Panc1 (cell line): ENCODE data around the gene CCT7. TPM values are rescaled to one million over a fixed set of nuclear protein-coding genes. Genes with fewer than 3 reads are reported as not detected.

Experiments used
- ATAC-seq: fragments of 200-7000 bp; cut with Tn5 transposase; 2 replicates; pipeline ENCODE4 v1.9.1; 2020; ENCODE audit warnings: mild to moderate bottlenecking, moderate library complexity
- BruUV-seq: library from RNA; stranded (reverse); fragments of 400-500 nt; replicated peaks from 2 replicates; lab custom pipeline; 2021; lab: Mats Ljungman, UMichigan
- CTCF ChIA-PET: fragments of 300-600 bp; sonication (Branson Sonifier 250); formaldehyde crosslinking; loops from one replicate; lab custom pipeline; 2022; ENCODE audit warnings: antibody characterized with exemption; lab: Charles Lee
- POLR2A ChIA-PET: fragments of 300-600 bp; sonication (Branson Sonifier 250); formaldehyde crosslinking; loops from one replicate; lab custom pipeline; 2022; ENCODE audit warnings: antibody characterized with exemption; lab: Charles Lee
- DNase-seq: peaks from one replicate; pipeline ENCODE4 v3.0.0-alpha.2; 2010; ENCODE audit warnings: low read depth, low spot score
- H3K27ac ChIP-seq: 2 replicates; pipeline ENCODE4 v1.5.1; 2011; ENCODE audit warnings: mild to moderate bottlenecking, low read length, inconsistent platforms
- H3K27me3 ChIP-seq: fragments of 200-500 bp; sonication (Bioruptor generic); 2 replicates; pipeline ENCODE4 v1.6.0; 2014; ENCODE audit warnings: low read length, inconsistent platforms; ENCODE audit not compliant: control insufficient read depth, insufficient read depth
- H3K36me3 ChIP-seq: fragments of 200-500 bp; sonication (Bioruptor generic); 2 replicates; pipeline ENCODE4 v1.5.1; 2014; ENCODE audit warnings: inconsistent platforms, mild to moderate bottlenecking, low read length, moderate library complexity; ENCODE audit not compliant: control insufficient read depth, insufficient read depth
- H3K4me1 ChIP-seq: 2 replicates; pipeline ENCODE4 v1.5.1; 2011; ENCODE audit warnings: inconsistent platforms, mild to moderate bottlenecking, low read length, moderate library complexity; ENCODE audit not compliant: control insufficient read depth, insufficient read depth
- H3K4me3 ChIP-seq, 2 experiments: 2 replicates each; pipeline ENCODE4 v1.5.1; 2011 to 2012; ENCODE audit warnings: low read depth in 2 of 2, low read length in 2 of 2, mild to moderate bottlenecking in 2 of 2, inconsistent platforms in 1 of 2, moderate library complexity in 1 of 2
- H3K9me3 ChIP-seq: fragments of 200-500 bp; sonication (Bioruptor generic); 2 replicates; pipeline ENCODE4 v1.5.1; 2014; ENCODE audit warnings: low read depth, mild to moderate bottlenecking, inconsistent platforms, low read length, moderate library complexity; ENCODE audit not compliant: control insufficient read depth, insufficient read depth
- POLR2AphosphoS5 ChIP-seq: IDR thresholded peaks from 2 replicates; pipeline ENCODE4 v1.6.1; 2012; ENCODE audit warnings: mild to moderate bottlenecking, low read depth, low read length, moderate library complexity
- SIN3A ChIP-seq: IDR thresholded peaks from 2 replicates; pipeline ENCODE4 v1.6.1; 2012; ENCODE audit warnings: low read depth, mild to moderate bottlenecking, low read length, moderate library complexity, borderline replicate concordance; ENCODE audit not compliant: insufficient read depth
- TCF7L2 ChIP-seq: IDR thresholded peaks from 2 replicates; pipeline ENCODE4 v1.6.1; 2011; ENCODE audit warnings: mild to moderate bottlenecking, low read depth, low read length, inconsistent platforms
- in situ Hi-C: cut with HindIII; loops from 2 replicates; pipeline ENCODE4 v1.10.0; 2016; ENCODE audit warnings: low sequenced_read_pairs, low pct_unique_long_range_greater_than_20kb
- intact Hi-C: fragments of 100-400 bp; cut with micrococcal nuclease; formaldehyde crosslinking; loops from one replicate; pipeline ENCODE4 v1.10.0; 2022; ENCODE audit not compliant: unreplicated experiment
- total RNA-seq: library from RNA; stranded (reverse); gene quantifications from one replicate; pipeline ENCODE4 v1.2.1, GENCODE V29; 2021; ENCODE audit not compliant: unreplicated experiment
- TF ChIP-seq, protein P1 (sequence below), 2 experiments: IDR thresholded peaks; 2 replicates each; pipeline ENCODE4 v1.6.1; 2011 to 2012; ENCODE audit warnings: low read depth in 2 of 2, control low read depth in 1 of 2, low read length in 1 of 2, mild to moderate bottlenecking in 1 of 2, moderate library complexity in 1 of 2; ENCODE audit not compliant: insufficient read depth in 1 of 2
- TF ChIP-seq, protein P2 (sequence below): fragments of 450-650 bp; IDR thresholded peaks from 2 replicates; pipeline ENCODE4 v1.5.1; 2017; ENCODE audit warnings: mild to moderate bottlenecking

CCT7 gene
- total RNA-seq, 1 experiment from 2014 or later = 426 TPM

DNA sequence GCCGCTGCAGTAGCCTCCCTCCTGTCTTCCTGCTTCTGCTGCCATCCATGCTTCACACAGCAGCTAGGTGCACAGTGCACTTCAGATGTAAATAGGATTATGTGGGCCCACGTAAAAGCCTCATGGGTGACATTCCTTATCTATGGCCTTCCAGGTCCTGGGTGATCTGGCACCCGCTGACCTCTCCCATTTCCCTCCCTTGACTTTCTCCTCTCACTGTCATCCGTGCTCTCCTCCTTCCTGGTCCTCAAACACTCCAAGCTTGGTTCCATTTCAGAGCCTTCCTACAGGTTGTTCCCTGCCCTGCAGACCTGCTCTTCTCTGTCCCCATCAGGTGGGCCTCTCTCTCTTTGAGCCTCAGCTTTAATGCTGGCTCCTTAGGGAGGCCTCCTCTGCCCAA is 24.1 kb upstream of the CCT7 start:
- Histone ChIP-seq H3K9me3 (no peaks in the 10 kb centered on the region), H3K36me3 (no peaks in the 10 kb centered on the region; the same call in 1 of the 2 replicates), H3K4me3 (no peak overlapping the region), H3K4me1 (peaks cover 6% of the 10 kb centered on the region; the same call in 1 of the 2 replicates), H3K27ac (no peak overlapping the region), H3K27me3 (no peaks in the 10 kb centered on the region)
- TF ChIP-seq, protein P1, sequence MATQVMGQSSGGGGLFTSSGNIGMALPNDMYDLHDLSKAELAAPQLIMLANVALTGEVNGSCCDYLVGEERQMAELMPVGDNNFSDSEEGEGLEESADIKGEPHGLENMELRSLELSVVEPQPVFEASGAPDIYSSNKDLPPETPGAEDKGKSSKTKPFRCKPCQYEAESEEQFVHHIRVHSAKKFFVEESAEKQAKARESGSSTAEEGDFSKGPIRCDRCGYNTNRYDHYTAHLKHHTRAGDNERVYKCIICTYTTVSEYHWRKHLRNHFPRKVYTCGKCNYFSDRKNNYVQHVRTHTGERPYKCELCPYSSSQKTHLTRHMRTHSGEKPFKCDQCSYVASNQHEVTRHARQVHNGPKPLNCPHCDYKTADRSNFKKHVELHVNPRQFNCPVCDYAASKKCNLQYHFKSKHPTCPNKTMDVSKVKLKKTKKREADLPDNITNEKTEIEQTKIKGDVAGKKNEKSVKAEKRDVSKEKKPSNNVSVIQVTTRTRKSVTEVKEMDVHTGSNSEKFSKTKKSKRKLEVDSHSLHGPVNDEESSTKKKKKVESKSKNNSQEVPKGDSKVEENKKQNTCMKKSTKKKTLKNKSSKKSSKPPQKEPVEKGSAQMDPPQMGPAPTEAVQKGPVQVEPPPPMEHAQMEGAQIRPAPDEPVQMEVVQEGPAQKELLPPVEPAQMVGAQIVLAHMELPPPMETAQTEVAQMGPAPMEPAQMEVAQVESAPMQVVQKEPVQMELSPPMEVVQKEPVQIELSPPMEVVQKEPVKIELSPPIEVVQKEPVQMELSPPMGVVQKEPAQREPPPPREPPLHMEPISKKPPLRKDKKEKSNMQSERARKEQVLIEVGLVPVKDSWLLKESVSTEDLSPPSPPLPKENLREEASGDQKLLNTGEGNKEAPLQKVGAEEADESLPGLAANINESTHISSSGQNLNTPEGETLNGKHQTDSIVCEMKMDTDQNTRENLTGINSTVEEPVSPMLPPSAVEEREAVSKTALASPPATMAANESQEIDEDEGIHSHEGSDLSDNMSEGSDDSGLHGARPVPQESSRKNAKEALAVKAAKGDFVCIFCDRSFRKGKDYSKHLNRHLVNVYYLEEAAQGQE (IDR thresholded peaks at IDR 0.05; ENCODE audit: insufficient read depth in 1 of 2, low read depth in 2 of 2, low read length in 1 of 2) = no peak
- TF ChIP-seq TCF7L2 (no peak), SIN3A (no peak), POLR2AphosphoS5 (no peak)
- TF ChIP-seq, protein P2, sequence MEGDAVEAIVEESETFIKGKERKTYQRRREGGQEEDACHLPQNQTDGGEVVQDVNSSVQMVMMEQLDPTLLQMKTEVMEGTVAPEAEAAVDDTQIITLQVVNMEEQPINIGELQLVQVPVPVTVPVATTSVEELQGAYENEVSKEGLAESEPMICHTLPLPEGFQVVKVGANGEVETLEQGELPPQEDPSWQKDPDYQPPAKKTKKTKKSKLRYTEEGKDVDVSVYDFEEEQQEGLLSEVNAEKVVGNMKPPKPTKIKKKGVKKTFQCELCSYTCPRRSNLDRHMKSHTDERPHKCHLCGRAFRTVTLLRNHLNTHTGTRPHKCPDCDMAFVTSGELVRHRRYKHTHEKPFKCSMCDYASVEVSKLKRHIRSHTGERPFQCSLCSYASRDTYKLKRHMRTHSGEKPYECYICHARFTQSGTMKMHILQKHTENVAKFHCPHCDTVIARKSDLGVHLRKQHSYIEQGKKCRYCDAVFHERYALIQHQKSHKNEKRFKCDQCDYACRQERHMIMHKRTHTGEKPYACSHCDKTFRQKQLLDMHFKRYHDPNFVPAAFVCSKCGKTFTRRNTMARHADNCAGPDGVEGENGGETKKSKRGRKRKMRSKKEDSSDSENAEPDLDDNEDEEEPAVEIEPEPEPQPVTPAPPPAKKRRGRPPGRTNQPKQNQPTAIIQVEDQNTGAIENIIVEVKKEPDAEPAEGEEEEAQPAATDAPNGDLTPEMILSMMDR = no peak
- DNase-seq (no peak), ATAC-seq (no peak)
- BruUV-seq = no TSS peak
- in situ Hi-C loops = no loop called here
- intact Hi-C loops = no loop called here
- CTCF ChIA-PET = no interaction called here
- POLR2A ChIA-PET = no interaction called here

DNA sequence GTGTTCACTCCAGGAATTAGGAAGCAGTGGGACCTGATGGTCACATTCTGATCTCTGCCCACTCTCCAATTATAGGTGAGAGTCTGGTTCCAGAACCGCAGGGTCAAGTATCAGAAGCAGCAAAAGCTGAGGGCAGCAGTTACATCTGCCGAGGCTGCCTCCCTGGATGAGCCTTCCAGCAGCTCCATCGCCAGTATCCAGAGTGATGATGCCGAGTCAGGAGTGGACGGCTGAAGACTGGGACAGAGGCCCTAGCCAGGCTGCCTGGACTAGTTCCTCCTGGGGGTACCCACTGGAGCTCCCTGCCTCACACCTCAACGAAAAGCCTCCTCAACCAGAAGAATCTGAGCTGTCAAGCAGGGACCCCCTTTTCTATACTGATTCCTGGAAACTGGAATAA is 23.4 kb upstream of the CCT7 start:
- H3K4me1 ChIP-seq = peaks cover 6% of the 10 kb centered on the region; the same call in 1 of the 2 replicates
- TF ChIP-seq, protein P1 (IDR thresholded peaks at IDR 0.05; ENCODE audit: insufficient read depth in 1 of 2, low read depth in 2 of 2, low read length in 1 of 2) = no peak
- TF ChIP-seq TCF7L2 = no peak
- TF ChIP-seq SIN3A = no peak
- TF ChIP-seq POLR2AphosphoS5 = no peak
- TF ChIP-seq, protein P2 = no peak
- DNase-seq (no peak), ATAC-seq (no peak)
- no peaks in the 10 kb centered on the region for H3K27me3 ChIP-seq
- ChIA-PET POLR2A (no interaction called here), CTCF (no interaction called here)
- BruUV-seq = no TSS peak
- H3K36me3 ChIP-seq = no peaks in the 10 kb centered on the region; the same call in 1 of the 2 replicates
- no peak overlapping the region for H3K27ac ChIP-seq
- H3K9me3 ChIP-seq = no peaks in the 10 kb centered on the region
- H3K4me3 ChIP-seq = no peak overlapping the region
- in situ Hi-C loops = no loop called here
- intact Hi-C loops = no loop called here
